Measurements from ENCODE around the gene SYNDIG1.

The SYNDIG1 gene

DNA sequence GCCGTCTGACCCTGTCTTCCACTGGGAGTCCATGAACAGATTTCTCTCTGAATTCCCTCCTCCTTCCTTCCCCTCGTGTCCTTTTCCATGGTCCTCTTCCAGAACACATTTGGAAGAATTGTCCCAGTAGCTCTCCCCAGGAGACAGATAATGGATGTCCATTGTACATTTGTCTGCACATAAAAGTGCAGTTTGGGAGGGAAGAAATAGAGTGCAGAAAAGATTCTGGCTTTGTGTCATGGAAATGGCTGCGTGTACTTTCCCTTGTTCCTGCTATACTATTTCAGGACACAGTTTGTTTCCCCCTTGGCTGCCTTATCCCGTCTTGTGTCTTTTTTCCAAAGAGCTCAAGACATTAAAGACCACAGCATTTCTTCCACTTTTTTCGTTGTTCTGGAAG is 127.6 kb downstream of the SYNDIG1 start:
- no peak overlapping the region for H4K8ac ChIP-seq (ENCODE audit: low read depth, low read length)
- H3K18ac ChIP-seq (ENCODE audit: low read length) = no peak overlapping the region
- H3K9me3 ChIP-seq (ENCODE audit: insufficient read depth, low read depth, low read length) = peaks cover 1% of the 10 kb centered on the region
- no peak overlapping the region for H4K91ac ChIP-seq (ENCODE audit: low read depth, low read length)
- H2AFZ ChIP-seq (ENCODE audit: insufficient read depth, low read length, poor library complexity) = no peak overlapping the region
- H3K9ac ChIP-seq (ENCODE audit: low read length) = no peak overlapping the region
- H3K4me1 ChIP-seq (ENCODE audit: control insufficient read depth in 1 of 2, insufficient read depth in 2 of 2, low read length in 2 of 2) = no peaks in the 10 kb centered on the region
- H2BK12ac ChIP-seq (ENCODE audit: low read length) = no peak overlapping the region
- no peak overlapping the region for H3K4me3 ChIP-seq (ENCODE audit: low read depth, low read length)
- no peaks in the 10 kb centered on the region for H3K36me3 ChIP-seq (ENCODE audit: control insufficient read depth in 1 of 2, insufficient read depth in 2 of 2, low read length in 2 of 2)
- H3K79me2 ChIP-seq (ENCODE audit: control insufficient read depth, insufficient read depth, low read length, poor library complexity) = no peaks in the 10 kb centered on the region
- no peak overlapping the region for H4K12ac ChIP-seq (ENCODE audit: low read depth, low read length)
- no peak for DNase-seq
- H3K23ac ChIP-seq (ENCODE audit: low read length) = no peak overlapping the region
- H2BK5ac ChIP-seq (ENCODE audit: low read depth, low read length, poor library complexity) = no peak overlapping the region
- no peaks in the 10 kb centered on the region for H3K27me3 ChIP-seq (ENCODE audit: insufficient read depth, low read length)
- H3K4me2 ChIP-seq (ENCODE audit: low read length) = no peak overlapping the region
- no peak overlapping the region for H3K4ac ChIP-seq (ENCODE audit: low read depth, low read length)
- H2BK120ac ChIP-seq (ENCODE audit: insufficient read depth, low read length, poor library complexity) = no peak overlapping the region
- no peaks in the 10 kb centered on the region for H3K79me1 ChIP-seq (ENCODE audit: low read length)
- H3K14ac ChIP-seq (ENCODE audit: low read length) = no peak overlapping the region
- H3K27ac ChIP-seq (ENCODE audit: low read depth, low read length) = no peak overlapping the region
- H2AK5ac ChIP-seq (ENCODE audit: low read length) = no peak overlapping the region
- WGBS (ENCODE audit: extremely low coverage, insufficient coverage, insufficient read length) = no CpG with 5 or more reads among the region's 5 CpGs

DNA sequence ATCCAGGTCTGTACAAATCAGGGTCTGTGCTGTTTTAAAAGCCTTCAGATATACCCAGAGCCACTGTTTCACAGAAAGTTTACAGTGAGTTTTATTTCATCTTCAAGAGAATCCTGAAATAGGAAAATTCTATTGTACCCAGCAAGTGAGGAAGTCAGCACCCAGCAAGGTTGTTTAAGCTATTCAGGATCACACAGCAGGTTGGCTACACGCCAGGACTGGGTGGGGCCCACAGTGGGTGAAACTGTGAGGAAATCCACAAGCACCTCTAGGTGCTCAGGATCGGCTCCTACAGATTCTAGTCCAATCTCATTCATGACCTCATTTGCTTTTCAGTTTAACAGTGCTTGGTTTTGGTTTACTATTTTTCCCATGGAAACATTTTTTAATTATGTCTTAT is 128.9 kb downstream of the SYNDIG1 start:
- H3K4me1 ChIP-seq (ENCODE audit: control insufficient read depth in 1 of 2, insufficient read depth in 2 of 2, low read length in 2 of 2) = no peaks in the 10 kb centered on the region
- H4K8ac ChIP-seq (ENCODE audit: low read depth, low read length) = no peak overlapping the region
- no peak overlapping the region for H4K12ac ChIP-seq (ENCODE audit: low read depth, low read length)
- H3K14ac ChIP-seq (ENCODE audit: low read length) = no peak overlapping the region
- no peaks in the 10 kb centered on the region for H3K79me1 ChIP-seq (ENCODE audit: low read length)
- no peak overlapping the region for H2BK5ac ChIP-seq (ENCODE audit: low read depth, low read length, poor library complexity)
- H2BK12ac ChIP-seq (ENCODE audit: low read length) = no peak overlapping the region
- H3K23ac ChIP-seq (ENCODE audit: low read length) = no peak overlapping the region
- no peaks in the 10 kb centered on the region for H3K79me2 ChIP-seq (ENCODE audit: control insufficient read depth, insufficient read depth, low read length, poor library complexity)
- no peak overlapping the region for H3K4me3 ChIP-seq (ENCODE audit: low read depth, low read length)
- H3K4me2 ChIP-seq (ENCODE audit: low read length) = no peak overlapping the region
- no peak for DNase-seq
- no peak overlapping the region for H3K18ac ChIP-seq (ENCODE audit: low read length)
- no peaks in the 10 kb centered on the region for H3K27me3 ChIP-seq (ENCODE audit: insufficient read depth, low read length)
- H3K9ac ChIP-seq (ENCODE audit: low read length) = no peak overlapping the region
- H3K36me3 ChIP-seq (ENCODE audit: control insufficient read depth in 1 of 2, insufficient read depth in 2 of 2, low read length in 2 of 2) = no peaks in the 10 kb centered on the region
- WGBS (ENCODE audit: extremely low coverage, insufficient coverage, insufficient read length) = no CpG with 5 or more reads among the region's 2 CpGs
- no peak overlapping the region for H2BK120ac ChIP-seq (ENCODE audit: insufficient read depth, low read length, poor library complexity)
- no peak overlapping the region for H3K27ac ChIP-seq (ENCODE audit: low read depth, low read length)
- H3K4ac ChIP-seq (ENCODE audit: low read depth, low read length) = no peak overlapping the region
- no peak overlapping the region for H2AFZ ChIP-seq (ENCODE audit: insufficient read depth, low read length, poor library complexity)
- no peak overlapping the region for H2AK5ac ChIP-seq (ENCODE audit: low read length)
- H3K9me3 ChIP-seq (ENCODE audit: insufficient read depth, low read depth, low read length) = peaks cover 4% of the 10 kb centered on the region
- H4K91ac ChIP-seq (ENCODE audit: low read depth, low read length) = no peak overlapping the region

DNA sequence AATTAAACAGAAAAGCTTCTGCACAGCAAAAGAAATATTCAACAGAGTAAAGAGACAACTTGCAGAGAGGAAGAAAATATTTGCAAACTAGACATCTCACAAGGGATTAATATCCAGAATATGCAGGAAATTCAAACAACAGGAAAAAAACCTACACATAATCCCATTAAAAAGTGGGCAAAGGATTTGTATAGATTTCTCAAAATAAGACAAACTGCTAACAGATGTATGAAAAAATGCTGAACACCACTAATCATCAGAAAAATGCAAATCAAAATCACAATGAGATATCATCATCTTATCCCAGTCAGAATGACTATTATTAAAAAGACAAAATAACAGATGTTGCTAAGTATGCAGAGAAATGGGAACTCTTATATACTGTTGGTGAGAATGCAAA is 129.6 kb downstream of the SYNDIG1 start:
- no peak overlapping the region for H3K4me3 ChIP-seq (ENCODE audit: low read depth, low read length)
- peaks cover 5% of the 10 kb centered on the region for H3K9me3 ChIP-seq (ENCODE audit: insufficient read depth, low read depth, low read length)

DNA sequence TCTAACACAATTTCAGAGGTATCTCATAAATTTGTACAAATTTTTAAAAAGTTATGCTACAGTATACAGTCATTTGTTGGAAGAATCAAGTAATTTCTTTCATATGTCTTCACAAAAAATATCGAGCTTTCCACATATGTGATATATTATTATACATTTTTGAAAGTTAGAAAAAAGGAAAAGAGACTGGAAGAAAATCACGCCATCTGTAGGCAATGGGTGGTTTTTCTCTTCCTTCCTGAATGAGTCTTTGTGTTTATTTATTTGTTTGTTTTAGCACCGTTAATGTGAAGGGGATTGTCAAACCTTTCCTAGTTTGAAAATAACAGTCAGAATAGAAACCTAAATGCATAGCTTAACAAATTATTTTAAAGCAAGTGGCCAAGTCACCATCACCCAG is 130.6 kb downstream of the SYNDIG1 start:
- no peak for DNase-seq
- H3K79me1 ChIP-seq (ENCODE audit: low read length) = no peaks in the 10 kb centered on the region
- no peak overlapping the region for H3K9ac ChIP-seq (ENCODE audit: low read length)
- no peak overlapping the region for H3K14ac ChIP-seq (ENCODE audit: low read length)
- peaks cover 5% of the 10 kb centered on the region for H3K9me3 ChIP-seq (ENCODE audit: insufficient read depth, low read depth, low read length)
- H3K4me2 ChIP-seq (ENCODE audit: low read length) = no peak overlapping the region
- no peak overlapping the region for H2BK5ac ChIP-seq (ENCODE audit: low read depth, low read length, poor library complexity)
- no peaks in the 10 kb centered on the region for H3K4me1 ChIP-seq (ENCODE audit: control insufficient read depth in 1 of 2, insufficient read depth in 2 of 2, low read length in 2 of 2)
- H3K36me3 ChIP-seq (ENCODE audit: control insufficient read depth in 1 of 2, insufficient read depth in 2 of 2, low read length in 2 of 2) = no peaks in the 10 kb centered on the region
- H3K27ac ChIP-seq (ENCODE audit: low read depth, low read length) = no peak overlapping the region
- H4K8ac ChIP-seq (ENCODE audit: low read depth, low read length) = no peak overlapping the region
- WGBS (ENCODE audit: extremely low coverage, insufficient coverage, insufficient read length) = no CpG with 5 or more reads among the region's 3 CpGs
- no peaks in the 10 kb centered on the region for H3K79me2 ChIP-seq (ENCODE audit: control insufficient read depth, insufficient read depth, low read length, poor library complexity)
- H3K27me3 ChIP-seq (ENCODE audit: insufficient read depth, low read length) = no peaks in the 10 kb centered on the region
- H2BK12ac ChIP-seq (ENCODE audit: low read length) = no peak overlapping the region
- no peak overlapping the region for H4K91ac ChIP-seq (ENCODE audit: low read depth, low read length)
- no peak overlapping the region for H2AFZ ChIP-seq (ENCODE audit: insufficient read depth, low read length, poor library complexity)
- H2BK120ac ChIP-seq (ENCODE audit: insufficient read depth, low read length, poor library complexity) = no peak overlapping the region
- H3K4ac ChIP-seq (ENCODE audit: low read depth, low read length) = no peak overlapping the region
- no peak overlapping the region for H4K12ac ChIP-seq (ENCODE audit: low read depth, low read length)
- no peak overlapping the region for H3K4me3 ChIP-seq (ENCODE audit: low read depth, low read length)
- H3K23ac ChIP-seq (ENCODE audit: low read length) = no peak overlapping the region
- no peak overlapping the region for H3K18ac ChIP-seq (ENCODE audit: low read length)
- H2AK5ac ChIP-seq (ENCODE audit: low read length) = no peak overlapping the region

More for the DNA sequence above, 129.6 kb downstream of the SYNDIG1 start:
- Histone ChIP-seq H3K36me3 (ENCODE audit: control insufficient read depth in 1 of 2, insufficient read depth in 2 of 2, low read length in 2 of 2) (no peaks in the 10 kb centered on the region), H3K23ac (ENCODE audit: low read length) (no peak overlapping the region), H3K14ac (ENCODE audit: low read length) (no peak overlapping the region), H3K27ac (ENCODE audit: low read depth, low read length) (no peak overlapping the region), H3K27me3 (ENCODE audit: insufficient read depth, low read length) (no peaks in the 10 kb centered on the region), H4K91ac (ENCODE audit: low read depth, low read length) (no peak overlapping the region), H3K9ac (ENCODE audit: low read length) (no peak overlapping the region), H4K8ac (ENCODE audit: low read depth, low read length) (no peak overlapping the region), H2BK12ac (ENCODE audit: low read length) (no peak overlapping the region), H2AK5ac (ENCODE audit: low read length) (no peak overlapping the region), H3K4me2 (ENCODE audit: low read length) (no peak overlapping the region), H3K4me1 (ENCODE audit: control insufficient read depth in 1 of 2, insufficient read depth in 2 of 2, low read length in 2 of 2) (no peaks in the 10 kb centered on the region), H2BK5ac (ENCODE audit: low read depth, low read length, poor library complexity) (no peak overlapping the region), H4K12ac (ENCODE audit: low read depth, low read length) (no peak overlapping the region), H2AFZ (ENCODE audit: insufficient read depth, low read length, poor library complexity) (no peak overlapping the region), H3K4ac (ENCODE audit: low read depth, low read length) (no peak overlapping the region), H2BK120ac (ENCODE audit: insufficient read depth, low read length, poor library complexity) (no peak overlapping the region), H3K79me1 (ENCODE audit: low read length) (no peaks in the 10 kb centered on the region), H3K18ac (ENCODE audit: low read length) (no peak overlapping the region), H3K79me2 (ENCODE audit: control insufficient read depth, insufficient read depth, low read length, poor library complexity) (no peaks in the 10 kb centered on the region)
- DNase-seq = no peak
